Fibroblast of the conjunctiva (primary cell): ENCODE data around the gene PASK.
A peak's percentile ranks its signal among the peaks of the same experiment; 100 is the strongest.

ENCODE experiments used
- DNase-seq: peaks from one replicate; pipeline ENCODE4 v3.0.0-alpha.2; 2010; ENCODE audit warnings: low read depth

Gene PASK

GRCh38 chr2:241066171-241066892 is 82.9 kb downstream of the PASK start:
- no peak for DNase-seq

GRCh38 chr2:241065355-241065803 is 83.9 kb downstream of the PASK start:
- no peak for DNase-seq

GRCh38 chr2:241064802-241065354 is 84.4 kb downstream of the PASK start:
- DNase-seq: no peak

- no peak for DNase-seq
Observed at GRCh38 chr2:241064008-241064801, 85.1 kb downstream of the PASK start.

DNA sequence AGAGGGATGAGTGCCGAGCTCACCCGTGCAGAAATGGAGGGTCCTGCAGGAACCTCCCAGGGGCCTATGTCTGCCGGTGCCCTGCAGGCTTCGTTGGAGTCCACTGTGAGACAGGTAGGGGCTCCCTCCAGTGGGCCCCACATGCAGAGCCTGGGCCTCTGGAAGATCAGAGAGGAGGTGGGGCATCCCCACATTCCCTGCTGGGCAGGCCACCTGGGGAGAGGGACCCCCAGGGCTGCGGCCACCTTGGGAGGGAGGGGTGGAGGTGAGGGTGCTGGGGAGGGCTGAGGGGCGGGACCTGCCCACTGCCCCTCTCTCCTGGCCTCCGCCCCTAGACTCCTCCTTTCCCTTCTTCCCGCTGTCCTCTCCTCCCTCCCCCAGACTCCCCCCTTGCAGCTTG is 85.7 kb downstream of the PASK start:
- no peak for DNase-seq

DNA sequence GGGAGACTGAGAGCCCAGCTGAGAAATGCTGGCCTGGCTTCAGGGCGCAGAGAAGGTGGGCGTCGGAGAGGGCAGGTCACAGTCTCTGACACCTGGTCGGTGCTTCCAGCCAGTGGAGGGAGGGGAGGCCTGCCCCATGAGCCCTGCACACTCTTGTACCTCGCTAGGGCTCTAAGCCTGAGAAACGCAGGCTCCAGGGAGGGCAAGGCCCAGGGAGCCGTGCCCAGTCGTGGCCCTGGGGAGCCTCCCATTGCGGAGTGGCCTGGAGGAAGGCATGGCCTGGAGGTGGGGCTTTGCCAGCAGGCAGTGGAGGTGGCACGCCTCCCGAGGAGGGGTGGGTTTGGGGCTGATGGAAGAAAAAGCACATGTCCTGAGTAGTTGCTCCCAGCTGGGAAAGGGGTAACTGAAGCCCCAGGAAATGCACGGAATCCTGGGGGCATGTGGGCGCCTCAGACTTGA is 86.2 kb downstream of the PASK start:
- no peak for DNase-seq

DNA sequence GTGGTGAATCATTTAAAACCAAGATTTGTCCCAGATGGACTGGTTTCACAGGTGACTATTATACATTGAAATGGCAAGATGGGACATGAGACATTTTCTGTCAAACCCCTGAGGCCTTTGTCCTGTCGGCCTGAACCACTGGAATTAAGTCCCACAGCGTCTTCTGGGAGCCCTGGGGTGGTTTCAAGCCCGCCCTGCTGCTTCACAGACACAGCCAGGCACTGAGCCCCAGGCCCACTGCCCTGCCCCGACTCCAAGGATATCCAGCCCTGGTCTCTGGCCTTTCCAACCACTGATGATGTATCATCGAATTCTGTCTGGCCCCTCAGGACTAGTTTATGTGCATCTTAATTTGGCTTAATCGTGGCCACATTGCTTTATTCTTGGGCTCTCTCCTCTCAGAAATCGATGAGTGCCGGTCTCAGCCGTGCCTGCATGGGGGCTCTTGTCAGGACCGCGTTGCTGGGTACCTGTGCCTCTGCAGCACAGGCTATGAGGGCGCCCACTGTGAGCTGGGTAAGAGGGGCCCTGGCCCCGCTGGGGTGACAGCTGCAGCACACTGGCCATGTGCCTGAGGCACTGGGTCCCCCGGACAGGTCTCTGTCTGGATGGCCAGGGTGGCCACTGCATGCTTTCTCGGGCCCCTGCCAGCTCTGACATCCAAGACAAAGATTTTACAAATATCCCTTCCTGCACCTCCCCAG is 86.7 kb downstream of the PASK start:
- DNase-seq: no peak

DNA sequence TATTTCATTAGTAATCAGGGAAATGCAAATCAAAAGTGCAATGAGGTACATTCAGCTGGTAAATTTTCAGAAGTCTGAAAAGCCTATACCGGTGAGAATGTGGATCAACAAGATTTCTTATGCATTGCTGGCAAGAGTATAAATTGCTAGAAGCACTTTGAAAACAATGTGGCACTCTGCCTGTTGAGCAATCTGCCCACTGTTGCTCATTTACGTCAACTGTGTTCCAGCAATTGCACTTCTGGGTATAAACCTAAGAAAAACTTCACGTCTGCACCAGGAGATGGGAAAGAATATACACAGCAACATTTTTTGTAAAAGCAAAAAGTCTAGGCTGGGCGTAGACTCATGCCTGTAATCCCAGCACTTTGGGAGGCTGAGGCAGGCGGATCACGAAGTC is 88.0 kb downstream of the PASK start:
- DNase-seq: peak; percentile 61
